Measurements from ENCODE around the gene NDUFA3.

Gene NDUFA3

DNA sequence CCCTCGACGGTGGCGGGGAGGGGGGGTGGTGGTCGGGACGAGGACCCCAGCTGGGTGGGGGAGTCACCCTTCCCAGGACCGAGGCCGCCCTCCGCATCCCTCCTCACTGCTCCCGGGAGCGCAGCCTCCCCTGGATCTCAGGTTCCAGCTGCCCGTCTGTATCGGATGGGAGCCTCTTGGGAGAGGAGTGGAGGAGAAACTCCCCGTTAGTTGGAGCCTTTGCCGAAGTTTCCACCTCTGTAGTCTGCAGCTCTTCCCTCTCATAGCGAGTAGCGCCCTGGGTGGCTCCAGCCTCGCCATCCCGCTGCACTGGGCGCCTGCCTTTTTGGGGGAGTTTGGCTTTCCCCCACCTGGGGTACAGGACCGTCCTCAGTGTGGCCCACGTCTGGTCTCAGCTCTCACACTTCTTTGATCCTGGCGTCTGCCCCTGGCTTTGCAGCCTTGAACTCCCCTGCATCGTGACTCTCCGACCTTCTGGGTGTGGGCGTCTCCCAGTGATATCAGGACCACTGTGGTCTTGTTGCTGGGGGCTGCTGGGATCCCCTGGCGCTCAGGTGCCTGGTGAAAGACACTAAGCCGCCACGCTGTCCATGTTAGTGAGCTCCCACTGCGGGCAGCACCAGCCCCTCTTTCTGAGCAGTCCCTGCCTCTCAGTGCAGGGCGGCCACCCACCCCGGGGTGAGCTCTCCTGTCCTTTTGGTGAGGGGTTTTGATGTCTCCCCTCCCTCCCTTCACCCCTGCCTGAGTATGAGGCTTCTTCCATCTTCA, 36.0 kb downstream of the NDUFA3 start:
- DNase-seq (ENCODE audit: low spot score) = no peak

DNA sequence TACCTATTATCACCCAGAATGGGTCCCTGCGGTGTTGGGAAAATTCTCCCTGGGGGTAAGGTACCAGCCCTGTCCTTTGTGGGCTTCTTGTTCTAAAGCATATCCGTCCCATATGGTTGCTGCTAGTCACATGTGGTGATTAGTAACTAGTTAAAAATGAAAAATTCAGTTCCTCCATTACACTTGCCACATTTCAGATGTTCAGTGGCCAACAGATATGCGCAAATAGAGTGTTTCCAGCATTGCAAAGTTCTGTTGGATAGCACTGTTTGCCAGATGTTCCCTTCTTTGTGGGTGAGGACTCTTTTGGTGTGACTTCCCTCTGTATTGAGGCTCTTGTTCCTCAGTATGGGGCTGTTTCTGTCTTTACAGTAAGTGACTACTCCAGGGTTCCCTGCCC, 38.7 kb downstream of the NDUFA3 start:
- no peak for DNase-seq (ENCODE audit: low spot score)

DNA sequence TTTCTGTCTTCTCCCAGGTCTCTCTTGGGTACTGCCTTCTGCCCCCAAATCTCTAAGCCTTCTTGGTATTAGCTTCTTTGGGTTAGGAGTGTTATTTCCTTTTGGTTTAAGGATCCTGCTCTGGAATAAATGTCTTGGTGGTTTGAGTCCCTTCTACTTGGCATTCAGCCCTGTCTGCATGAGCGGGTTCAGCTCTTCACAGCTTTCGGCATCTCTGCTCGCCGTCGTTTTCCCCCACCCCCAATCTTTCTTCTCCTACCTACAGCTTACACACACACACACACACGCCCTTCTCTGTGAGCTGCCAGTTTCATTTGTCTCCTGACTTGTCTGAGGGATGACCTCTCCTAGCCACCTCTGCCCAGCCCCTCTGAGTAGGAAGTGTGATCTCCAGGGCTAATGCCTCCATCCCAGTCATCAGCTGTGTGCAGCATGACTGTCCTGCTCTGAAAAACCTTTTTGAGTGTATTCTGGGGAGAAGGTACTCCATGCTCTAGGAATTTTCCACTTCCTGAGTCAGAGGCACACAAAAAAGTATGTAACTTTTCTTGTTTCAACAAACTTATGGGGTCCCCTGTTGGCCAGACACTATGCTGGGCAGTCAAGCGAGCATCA, 39.6 kb downstream of the NDUFA3 start:
- DNase-seq (ENCODE audit: low spot score) = no peak

DNA sequence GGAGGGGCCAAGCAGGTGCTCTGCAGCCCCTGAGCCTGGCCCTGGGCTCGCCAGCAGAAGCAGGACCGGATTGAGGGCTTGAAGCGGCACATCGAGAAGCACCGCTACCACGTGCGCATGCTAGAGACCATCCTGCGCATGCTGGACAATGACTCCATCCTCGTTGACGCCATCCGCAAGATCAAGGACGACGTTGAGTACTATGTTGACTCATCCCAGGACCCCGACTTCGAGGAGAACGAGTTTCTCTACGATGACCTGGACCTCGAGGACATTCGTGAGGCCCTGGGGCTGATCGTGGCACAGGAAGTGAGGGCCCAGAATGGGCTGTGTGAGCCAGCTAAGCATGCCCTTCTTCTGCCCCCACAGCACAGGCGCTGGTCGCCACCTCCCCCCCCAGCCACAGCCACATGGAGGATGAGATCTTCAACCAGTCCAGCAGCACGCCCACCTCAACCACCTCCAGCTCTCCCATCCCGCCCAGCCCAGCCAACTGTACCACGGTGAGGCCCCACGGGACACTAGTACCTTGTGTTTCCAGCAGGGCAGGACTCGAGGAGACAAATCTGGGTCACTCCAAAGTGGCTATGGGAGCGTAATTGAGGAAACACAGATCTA, 43.0 kb downstream of the NDUFA3 start:
- no peak for DNase-seq (ENCODE audit: low spot score)

DNA sequence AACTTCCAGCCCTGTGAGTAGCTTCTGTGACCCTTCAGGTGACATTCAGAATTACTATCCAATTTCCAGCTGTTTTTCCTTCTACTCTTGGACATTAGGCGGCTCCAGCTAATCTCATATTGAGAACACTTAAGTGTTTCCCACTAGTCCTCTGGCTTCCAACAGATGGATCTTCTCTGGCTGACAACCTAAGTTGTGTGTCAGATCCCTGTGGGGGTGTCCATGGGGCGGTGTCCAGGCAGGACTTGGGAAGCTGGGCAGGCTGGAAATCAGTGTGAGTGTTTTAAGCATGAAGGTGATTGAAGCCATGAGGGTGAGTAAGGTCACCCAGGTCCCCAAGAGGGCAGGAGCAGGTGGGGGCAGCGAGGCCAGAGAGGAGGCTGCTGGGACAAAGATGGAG, 45.0 kb downstream of the NDUFA3 start:
- no peak for DNase-seq (ENCODE audit: low spot score)

DNA sequence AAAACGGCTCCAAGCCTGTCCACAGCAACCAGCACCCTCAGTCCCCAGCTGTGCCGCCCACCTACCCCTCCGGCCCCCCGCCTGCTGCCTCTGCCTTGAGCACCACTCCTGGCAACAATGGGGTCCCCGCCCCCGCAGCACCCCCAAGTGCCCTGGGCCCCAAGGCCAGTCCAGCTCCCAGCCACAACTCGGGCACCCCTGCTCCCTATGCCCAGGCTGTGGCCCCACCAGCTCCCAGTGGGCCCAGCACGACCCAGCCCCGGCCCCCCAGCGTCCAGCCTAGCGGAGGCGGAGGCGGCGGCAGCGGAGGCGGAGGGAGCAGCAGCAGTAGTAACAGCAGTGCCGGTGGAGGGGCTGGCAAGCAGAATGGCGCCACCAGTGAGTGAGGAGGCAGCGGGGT, 45.5 kb downstream of the NDUFA3 start:
- no peak for DNase-seq (ENCODE audit: low spot score)

DNA sequence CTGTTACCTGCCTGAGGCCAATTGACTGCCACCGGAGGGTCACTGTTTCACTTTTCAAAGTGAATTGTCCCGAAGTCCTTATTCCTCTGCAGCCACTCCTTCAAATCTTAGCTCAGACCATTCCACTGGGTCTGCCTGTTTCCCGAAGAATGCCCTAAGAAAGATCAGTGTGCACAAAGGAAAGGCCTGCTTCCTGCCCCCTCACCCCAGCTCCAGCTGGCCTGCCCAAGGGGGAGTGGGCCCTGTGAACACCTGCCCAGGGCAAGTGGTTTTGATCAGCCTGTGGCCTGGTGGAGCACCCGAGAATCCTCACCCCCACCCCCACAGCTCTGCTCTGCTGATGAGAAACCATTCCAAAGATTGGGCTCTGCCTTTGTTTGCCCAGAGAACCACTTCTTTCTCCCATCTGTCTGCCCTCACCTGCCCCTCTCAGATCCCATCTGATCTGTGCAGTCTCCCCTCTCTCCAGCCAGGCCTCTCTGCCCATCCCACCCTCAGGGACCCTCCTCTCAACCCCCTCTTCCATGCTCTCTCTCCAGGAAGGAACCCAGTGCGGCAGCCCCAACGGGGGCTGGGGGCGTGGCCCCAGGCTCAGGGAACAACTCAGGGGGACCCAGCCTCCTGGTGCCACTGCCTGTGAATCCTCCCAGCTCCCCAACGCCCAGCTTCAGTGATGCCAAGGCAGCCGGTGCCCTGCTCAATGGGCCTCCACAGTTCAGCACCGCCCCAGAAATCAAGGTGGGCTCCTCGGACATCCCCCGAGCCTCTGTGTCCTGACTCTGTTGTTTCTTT, 46.6 kb downstream of the NDUFA3 start:
- DNase-seq (ENCODE audit: low spot score) = no peak

DNA sequence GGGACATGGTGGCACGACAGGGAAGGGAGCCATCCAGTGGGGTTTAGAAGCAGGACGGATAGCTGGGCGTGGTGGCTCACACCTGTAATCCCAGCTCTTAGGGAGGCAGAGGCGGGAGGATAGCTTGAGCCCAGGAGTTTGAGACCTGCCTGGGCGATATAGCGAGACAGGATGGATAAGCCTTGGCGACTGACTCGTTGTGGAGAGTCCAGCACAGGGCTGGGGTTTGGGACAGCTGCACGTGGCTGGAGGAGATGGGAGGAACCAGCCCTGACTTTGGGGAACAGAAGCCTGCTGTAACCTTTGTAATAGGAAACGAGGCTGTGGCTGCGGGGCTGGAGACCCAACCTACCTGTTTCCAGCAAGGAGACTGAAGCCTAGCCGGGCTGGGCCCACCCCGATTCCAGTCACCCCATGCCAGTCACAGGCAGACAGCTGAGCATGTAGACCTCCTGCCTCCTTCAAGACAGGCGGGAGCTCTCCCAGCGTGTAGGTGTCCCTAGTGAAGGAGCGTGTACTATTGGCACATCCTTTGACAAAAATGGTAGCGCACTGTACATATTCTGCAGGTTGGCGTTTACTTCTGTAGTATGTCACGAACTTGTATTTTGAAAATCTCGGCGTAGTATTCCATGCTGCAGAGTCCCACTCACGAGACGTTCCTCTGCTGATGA, 48.8 kb downstream of the NDUFA3 start:
- no peak for DNase-seq (ENCODE audit: low spot score)

DNA sequence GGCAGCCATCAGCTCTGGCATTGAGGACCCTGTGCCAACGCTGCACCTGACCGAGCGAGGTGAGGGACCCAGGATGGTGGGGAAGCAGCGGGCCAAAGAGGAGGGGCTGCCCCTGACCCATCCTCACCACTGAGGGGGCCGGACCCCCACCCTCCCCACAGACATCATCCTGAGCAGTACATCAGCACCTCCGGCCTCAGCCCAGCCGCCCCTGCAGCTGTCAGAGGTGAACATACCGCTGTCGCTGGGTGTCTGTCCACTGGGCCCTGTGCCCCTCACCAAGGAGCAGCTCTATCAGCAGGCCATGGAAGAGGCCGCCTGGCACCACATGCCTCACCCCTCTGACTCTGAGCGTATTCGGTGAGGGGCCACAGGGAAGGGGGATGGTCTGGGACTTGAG, 49.6 kb downstream of the NDUFA3 start:
- DNase-seq (ENCODE audit: low spot score) = no peak

DNA sequence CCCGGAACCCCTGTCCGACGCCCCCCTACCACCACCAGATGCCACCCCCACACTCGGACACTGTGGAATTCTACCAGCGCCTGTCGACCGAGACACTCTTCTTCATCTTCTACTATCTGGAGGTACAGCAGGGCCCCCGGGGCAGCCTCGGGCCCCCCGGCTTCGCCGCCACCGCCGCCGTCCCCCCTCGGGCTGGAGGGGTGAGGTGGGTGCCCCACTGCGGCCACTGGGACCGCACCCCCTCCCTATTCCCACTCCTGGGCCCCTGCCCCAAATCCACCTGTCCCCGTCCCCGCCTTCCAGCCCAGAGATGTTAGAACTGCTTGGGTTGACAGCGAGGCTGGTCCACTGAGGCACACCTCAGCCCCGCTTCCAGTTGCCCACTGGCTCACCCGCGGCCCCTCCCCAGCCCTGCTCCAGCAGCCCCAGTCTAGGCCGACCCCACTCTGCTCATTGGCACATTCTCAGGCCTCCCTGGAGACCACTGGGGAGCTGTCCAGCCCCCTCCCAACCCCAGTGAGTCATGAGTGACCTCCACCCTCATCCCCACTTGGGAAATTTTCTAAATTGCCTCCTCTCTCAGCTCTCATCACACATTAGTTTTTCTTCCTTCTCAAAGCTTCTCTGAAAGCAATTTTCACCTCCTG, 50.3 kb downstream of the NDUFA3 start:
- DNase-seq (ENCODE audit: low spot score) = no peak

DNA sequence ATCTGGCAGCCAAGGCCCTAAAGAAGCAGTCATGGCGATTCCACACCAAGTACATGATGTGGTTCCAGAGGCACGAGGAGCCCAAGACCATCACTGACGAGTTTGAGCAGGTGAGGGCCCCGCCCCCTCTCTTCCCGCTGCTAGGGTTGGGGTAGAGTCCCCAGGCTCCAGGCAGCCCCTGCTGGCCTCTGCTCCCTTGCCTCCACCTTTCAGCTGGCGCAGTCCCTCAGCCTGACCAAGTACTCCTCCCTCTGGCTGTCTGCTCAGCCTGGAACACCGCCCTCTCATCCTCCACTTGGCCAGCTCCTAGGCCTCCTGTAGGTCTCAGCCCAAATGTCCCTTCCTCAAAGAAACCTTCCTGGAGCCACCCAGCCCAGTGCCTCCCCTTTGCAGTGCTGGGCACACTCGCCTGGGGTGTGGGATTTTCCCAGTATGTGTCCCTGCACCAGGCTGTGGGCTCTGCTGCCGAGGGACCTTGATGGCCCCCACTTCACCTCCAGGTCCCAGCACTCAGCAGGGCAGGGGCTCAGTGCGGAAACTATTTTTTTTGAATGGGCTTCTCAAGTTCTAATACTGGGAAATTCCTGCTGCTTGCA, 51.2 kb downstream of the NDUFA3 start:
- no peak for DNase-seq (ENCODE audit: low spot score)

DNA sequence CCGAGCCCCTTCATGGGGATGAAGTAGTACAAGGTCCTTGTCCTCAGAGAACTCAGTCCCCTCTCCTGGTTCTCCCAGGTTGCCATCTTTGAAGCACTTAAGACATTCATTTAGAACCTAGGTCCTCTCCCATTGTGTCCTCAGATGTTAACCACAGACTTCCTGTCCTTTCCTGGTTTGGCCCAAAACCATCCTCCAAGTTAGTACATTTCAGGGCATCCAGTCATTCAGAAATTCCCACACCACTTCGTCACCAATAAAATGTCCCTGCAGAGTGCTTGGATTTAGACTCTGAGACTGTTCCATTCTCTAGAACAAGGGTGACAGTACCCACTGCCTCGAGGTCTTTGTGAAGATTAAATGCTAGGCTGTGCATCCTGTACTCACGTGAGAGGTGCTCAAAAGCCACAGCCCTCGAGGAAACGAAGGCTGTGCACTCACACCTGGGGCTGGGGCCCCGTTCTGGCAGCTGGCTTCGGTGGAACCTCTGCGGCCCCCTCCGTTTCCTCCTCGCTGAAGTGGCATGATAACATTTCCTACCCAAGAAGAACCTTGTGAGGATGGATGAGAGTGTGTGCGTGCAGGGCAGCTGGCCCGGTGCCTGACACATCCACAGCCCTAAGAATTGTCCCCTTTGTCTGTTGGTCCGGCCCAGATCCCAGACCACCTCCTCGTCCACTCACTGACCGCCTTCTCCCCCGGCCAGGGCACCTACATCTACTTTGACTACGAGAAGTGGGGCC, 52.1 kb downstream of the NDUFA3 start:
- peak; percentile 45 for DNase-seq (ENCODE audit: low spot score)

DNA sequence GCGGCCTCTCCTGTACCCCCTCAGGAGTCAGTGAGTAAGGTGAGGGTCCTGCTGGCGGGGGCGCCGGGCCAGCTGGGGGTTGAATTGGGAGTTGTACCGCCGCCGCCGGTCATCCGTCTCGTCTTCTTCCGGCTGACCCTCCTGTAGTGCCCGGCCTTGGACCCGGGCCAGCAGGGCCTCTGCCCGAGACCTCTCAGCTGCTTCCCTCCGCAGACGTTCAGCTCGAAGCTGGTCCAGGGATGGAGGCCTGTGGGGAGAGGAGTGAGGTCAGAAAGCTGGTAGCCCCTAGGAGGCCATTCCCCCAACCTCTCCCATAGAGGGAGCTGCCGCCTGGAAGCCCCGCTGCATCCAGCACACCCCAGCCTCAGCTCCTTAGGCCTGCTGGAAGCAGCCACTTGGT, 53.0 kb downstream of the NDUFA3 start:
- no peak for DNase-seq (ENCODE audit: low spot score)

DNA sequence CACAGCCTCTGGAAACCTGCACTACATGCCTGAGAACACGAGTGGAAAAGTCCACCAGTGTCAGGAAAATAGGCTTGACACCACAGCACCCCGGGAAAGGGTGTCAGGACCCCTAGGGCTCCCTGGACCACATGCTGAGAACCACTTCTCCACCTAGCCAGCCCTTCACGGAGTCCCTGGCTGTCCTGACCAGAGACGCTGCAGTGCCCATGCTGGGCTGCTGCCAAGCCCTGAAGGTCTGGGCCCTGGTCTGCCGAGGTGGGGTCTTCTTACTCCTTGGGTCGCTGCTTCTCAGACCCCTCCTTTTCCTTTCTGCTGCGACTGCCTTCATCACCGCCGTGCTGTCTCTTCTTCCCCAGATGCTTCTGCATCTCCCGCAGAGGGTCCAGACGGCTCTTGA, 53.8 kb downstream of the NDUFA3 start:
- no peak for DNase-seq (ENCODE audit: low spot score)

DNA sequence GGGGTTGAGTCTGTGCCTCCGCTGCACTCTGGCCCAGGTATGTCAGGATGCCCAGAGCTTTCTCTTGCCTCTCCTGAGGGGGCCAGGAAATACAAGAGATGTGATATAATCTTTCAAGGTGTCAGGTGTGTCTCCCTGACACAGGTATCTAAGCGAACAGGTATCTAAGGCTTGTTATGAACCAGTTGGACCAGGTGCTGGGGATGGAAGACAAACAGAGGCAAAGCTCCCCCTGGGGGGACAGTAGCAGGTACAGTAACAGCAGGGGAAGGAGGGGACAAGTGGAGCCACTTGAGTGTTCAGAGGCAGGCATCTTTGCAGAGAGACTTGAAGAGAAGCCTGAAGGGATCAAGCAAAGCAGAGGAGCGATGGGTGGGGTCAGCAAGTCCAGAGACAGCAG, 54.3 kb downstream of the NDUFA3 start:
- DNase-seq (ENCODE audit: low spot score) = no peak
